PC-9 (cell line): Measurements from ENCODE around the gene CFAP61. TPM values are rescaled to one million over a fixed set of nuclear protein-coding genes. Genes with fewer than 3 reads are reported as not detected.

Experiments used
- BruUV-seq: library from RNA; stranded (reverse); fragments of 400-500 nt; replicated peaks from 2 replicates; lab custom pipeline; 2021; lab: Mats Ljungman, UMichigan
- CTCF ChIA-PET: fragments of 300-600 bp; sonication (Branson Sonifier 250); formaldehyde crosslinking; loops from one replicate; lab custom pipeline; 2022; ENCODE audit warnings: antibody characterized with exemption; lab: Charles Lee
- POLR2A ChIA-PET: fragments of 300-600 bp; sonication (Branson Sonifier 250); formaldehyde crosslinking; loops from one replicate; lab custom pipeline; 2022; ENCODE audit warnings: antibody characterized with exemption; ENCODE audit not compliant: unreplicated experiment; lab: Charles Lee
- DNase-seq, 2 experiments: peaks; one replicate each; pipeline versions ENCODE4 v3.0.0 to v3.0.0-alpha.2; 2015 to 2022; ENCODE audit warnings: mixed read lengths in 1 of 2
- H2AFZ ChIP-seq: fragments of 200-600 bp; sonication (generic); 2 replicates; pipeline ENCODE4 v1.8.1; 2017; ENCODE audit warnings: antibody characterized with exemption
- H3F3A ChIP-seq: fragments of 200-600 bp; sonication (generic); 2 replicates; pipeline ENCODE4 v1.8.1; 2017; ENCODE audit warnings: antibody characterized with exemption, mild to moderate bottlenecking, low read depth; ENCODE audit not compliant: insufficient read depth
- H3K27ac ChIP-seq: fragments of 200-600 bp; sonication (generic); 2 replicates; pipeline ENCODE4 v1.6.1; 2016; ENCODE audit warnings: mixed run types
- H3K27me3 ChIP-seq: fragments of 200-600 bp; sonication (generic); 2 replicates; pipeline ENCODE4 v1.6.1; 2016; ENCODE audit warnings: low read depth, mixed run types; ENCODE audit not compliant: insufficient read depth
- H3K36me3 ChIP-seq: fragments of 200-600 bp; sonication (generic); 2 replicates; pipeline ENCODE4 v1.6.1; 2016; ENCODE audit warnings: low read depth, mixed run types
- H3K4me1 ChIP-seq: fragments of 200-600 bp; sonication (generic); replicated peaks from 2 replicates; pipeline ENCODE4 v1.6.1; 2016; ENCODE audit warnings: mixed run types; ENCODE audit not compliant: insufficient read depth
- H3K4me2 ChIP-seq: fragments of 200-600 bp; sonication (generic); 2 replicates; pipeline ENCODE4 v1.6.1; 2017; ENCODE audit warnings: mixed run types
- H3K4me3 ChIP-seq: fragments of 200-600 bp; sonication (generic); 2 replicates; pipeline ENCODE4 v1.6.1; 2016; ENCODE audit warnings: mixed run types
- H3K79me2 ChIP-seq: fragments of 200-600 bp; sonication (generic); 2 replicates; pipeline ENCODE4 v1.6.1; 2017; ENCODE audit warnings: low read depth, mixed run types
- H3K9me2 ChIP-seq: fragments of 200-600 bp; sonication (generic); 2 replicates; pipeline ENCODE4 v1.8.1; 2017; ENCODE audit warnings: mild to moderate bottlenecking; ENCODE audit not compliant: insufficient read depth
- H3K9me3 ChIP-seq: fragments of 200-600 bp; sonication (generic); 2 replicates; pipeline ENCODE4 v1.8.1; 2016; ENCODE audit warnings: low read depth; ENCODE audit not compliant: insufficient read depth
- H4K20me1 ChIP-seq: fragments of 200-600 bp; sonication (generic); 2 replicates; pipeline ENCODE4 v1.8.1; 2017; ENCODE audit not compliant: insufficient read depth
- EZH2 ChIP-seq: fragments of 200-600 bp; sonication (generic); IDR thresholded peaks from 2 replicates; pipeline ENCODE4 v1.8.0; 2017; ENCODE audit warnings: antibody characterized with exemption, low read depth
- intact Hi-C: fragments of 100-400 bp; cut with micrococcal nuclease; formaldehyde crosslinking; loops from one replicate; pipeline ENCODE4 v1.10.0; 2022; ENCODE audit not compliant: unreplicated experiment
- total RNA-seq: library from RNA; stranded (reverse); gene quantifications from 2 replicates; pipeline ENCODE4 v1.2.3, GENCODE V29; 2021
- TF ChIP-seq, protein P1 (sequence below): fragments of 200-600 bp; sonication (generic); conservative IDR thresholded peaks from 2 replicates; pipeline ENCODE4 v1.6.1; 2017; ENCODE audit warnings: mixed run types, antibody characterized with exemption, mild to moderate bottlenecking, moderate library complexity

CFAP61 gene
- total RNA-seq, 1 experiment from 2014 or later, result 2.6 TPM

DNA sequence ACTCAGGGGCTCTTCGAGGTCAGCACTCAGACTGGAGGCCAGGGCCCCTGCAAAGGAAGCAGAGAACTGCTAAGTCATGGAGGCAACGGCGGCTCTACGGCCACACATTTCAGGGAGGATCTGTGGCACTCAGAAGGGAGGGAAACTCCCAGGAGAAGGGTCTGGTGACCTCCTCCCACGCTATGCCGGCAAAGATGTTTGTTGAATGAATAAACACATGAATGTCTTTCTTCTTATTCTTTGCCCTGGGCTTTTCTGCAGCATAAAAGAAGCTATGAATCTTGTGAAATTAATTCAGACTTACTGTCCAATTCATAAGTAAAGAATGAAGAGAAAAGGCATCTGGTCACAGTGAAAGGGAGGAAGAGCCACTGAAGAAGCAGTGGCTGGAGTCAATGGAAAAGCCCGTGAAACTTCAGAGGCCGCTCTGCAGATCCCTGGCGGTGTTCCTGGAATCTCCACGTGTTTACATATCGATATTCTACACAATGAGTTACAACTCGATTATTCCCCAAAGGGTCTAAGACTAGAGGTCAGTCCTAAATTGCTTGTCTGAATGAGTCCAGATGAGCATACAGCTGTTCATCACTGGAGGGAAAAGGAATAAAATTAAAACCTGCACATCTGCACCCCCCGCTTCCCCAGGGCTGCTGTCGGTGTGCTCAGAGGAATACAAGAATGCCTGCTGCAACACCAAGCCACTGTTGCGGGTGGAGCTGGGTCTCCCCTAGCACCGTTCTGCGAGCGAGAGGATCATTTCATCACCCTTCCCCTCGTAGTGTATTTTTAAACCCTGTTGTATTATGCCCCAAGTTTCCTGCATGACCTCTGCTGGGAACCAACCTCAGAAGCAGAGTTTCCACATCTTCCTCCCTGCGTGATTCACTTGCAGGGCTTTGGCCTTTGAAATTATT is 341.1 kb downstream of the CFAP61 start:
- CTCF ChIA-PET, result no interaction called here
- Histone ChIP-seq H3K36me3 (no peaks in the 10 kb centered on the region), H3K9me3 (no peaks in the 10 kb centered on the region), H3K27me3 (no peaks in the 10 kb centered on the region), H3K27ac (no peak overlapping the region), H3K4me2 (no peak overlapping the region), H3K4me1 (no peaks in the 10 kb centered on the region), H4K20me1 (no peaks in the 10 kb centered on the region), H3K9me2 (no peaks in the 10 kb centered on the region), H3F3A (no peaks in the 10 kb centered on the region), H3K4me3 (no peak overlapping the region), H2AFZ (no peak overlapping the region), H3K79me2 (no peaks in the 10 kb centered on the region)
- intact Hi-C loops, result no loop called here
- POLR2A ChIA-PET, result no interaction called here
- no peak for TF ChIP-seq EZH2
- TF ChIP-seq, protein P1, sequence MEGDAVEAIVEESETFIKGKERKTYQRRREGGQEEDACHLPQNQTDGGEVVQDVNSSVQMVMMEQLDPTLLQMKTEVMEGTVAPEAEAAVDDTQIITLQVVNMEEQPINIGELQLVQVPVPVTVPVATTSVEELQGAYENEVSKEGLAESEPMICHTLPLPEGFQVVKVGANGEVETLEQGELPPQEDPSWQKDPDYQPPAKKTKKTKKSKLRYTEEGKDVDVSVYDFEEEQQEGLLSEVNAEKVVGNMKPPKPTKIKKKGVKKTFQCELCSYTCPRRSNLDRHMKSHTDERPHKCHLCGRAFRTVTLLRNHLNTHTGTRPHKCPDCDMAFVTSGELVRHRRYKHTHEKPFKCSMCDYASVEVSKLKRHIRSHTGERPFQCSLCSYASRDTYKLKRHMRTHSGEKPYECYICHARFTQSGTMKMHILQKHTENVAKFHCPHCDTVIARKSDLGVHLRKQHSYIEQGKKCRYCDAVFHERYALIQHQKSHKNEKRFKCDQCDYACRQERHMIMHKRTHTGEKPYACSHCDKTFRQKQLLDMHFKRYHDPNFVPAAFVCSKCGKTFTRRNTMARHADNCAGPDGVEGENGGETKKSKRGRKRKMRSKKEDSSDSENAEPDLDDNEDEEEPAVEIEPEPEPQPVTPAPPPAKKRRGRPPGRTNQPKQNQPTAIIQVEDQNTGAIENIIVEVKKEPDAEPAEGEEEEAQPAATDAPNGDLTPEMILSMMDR, result no peak
- DNase-seq, result no peak
- no TSS peak for BruUV-seq

DNA sequence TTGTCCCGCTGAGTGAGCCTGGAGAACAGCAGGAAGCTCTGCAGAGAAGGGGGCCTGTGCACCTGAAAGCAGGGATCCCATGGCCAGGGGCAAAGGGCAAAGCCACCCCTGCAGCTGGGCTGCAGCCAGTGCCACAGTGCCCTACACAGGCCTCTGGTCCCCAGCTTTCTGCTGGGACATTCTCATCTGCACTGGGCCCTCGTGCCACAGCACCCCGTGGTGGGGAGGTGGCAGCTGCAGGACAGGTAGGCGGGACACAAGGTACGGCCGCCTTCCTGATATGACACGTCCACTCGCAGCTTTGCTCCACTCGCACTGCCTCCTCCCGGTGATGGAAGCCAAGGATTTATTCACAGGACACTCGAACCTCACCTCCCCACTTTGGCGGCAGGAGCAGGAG is 342.8 kb downstream of the CFAP61 start:
- Histone ChIP-seq H3K4me3 (no peak overlapping the region), H4K20me1 (no peaks in the 10 kb centered on the region), H3K4me1 (no peaks in the 10 kb centered on the region), H3F3A (no peaks in the 10 kb centered on the region), H2AFZ (no peak overlapping the region), H3K27me3 (no peaks in the 10 kb centered on the region), H3K79me2 (no peaks in the 10 kb centered on the region), H3K9me2 (no peaks in the 10 kb centered on the region), H3K9me3 (no peaks in the 10 kb centered on the region), H3K36me3 (no peaks in the 10 kb centered on the region), H3K4me2 (no peak overlapping the region), H3K27ac (no peak overlapping the region)
- intact Hi-C loops, result no loop called here
- ChIA-PET POLR2A (interaction anchor here (0.7 kb wide), 1 partner anchor 306 kb away, joined by 26 read pairs; no protein-coding TSS in a partner anchor), CTCF (no interaction called here)
- no peak for DNase-seq
- TF ChIP-seq, protein P1, result no peak
- no peak for TF ChIP-seq EZH2
- no TSS peak for BruUV-seq

DNA sequence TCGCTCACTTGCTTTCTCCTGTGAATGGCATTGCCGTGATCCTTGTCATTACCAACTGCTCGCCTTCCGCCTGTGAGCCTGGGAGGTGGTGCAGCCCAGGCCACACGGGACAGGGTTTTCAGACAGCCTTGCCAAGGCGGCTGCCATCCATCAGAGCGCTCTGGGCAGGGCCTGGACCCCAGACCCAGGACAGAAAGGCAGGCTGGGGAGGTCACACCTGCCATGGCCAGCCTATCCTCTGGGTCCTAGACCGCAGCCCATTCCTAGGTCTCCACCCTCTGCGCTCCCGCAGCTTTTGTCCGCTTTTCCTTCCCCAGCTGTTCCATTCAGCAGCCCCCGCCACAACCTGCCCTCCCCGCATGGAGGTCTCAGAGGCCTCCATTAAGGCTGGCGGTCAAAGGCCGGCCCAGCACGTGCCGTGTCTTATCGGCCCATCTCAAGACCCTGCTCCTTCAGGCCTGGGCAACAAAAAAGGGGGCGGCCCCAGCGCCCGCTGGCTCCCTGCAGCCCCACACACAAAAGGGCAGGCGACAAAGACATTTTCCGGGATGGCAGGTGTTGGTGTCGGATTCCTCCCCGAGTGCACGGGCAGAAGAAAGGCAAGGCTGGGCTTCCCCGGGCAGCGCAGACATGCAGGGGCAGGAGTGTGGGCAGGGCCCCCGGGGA is 343.7 kb downstream of the CFAP61 start:
- H2AFZ ChIP-seq, result no peak overlapping the region
- H3K27ac ChIP-seq, result no peak overlapping the region
- no peak for TF ChIP-seq EZH2
- TF ChIP-seq, protein P1, result no peak
- H3K36me3 ChIP-seq, result no peaks in the 10 kb centered on the region
- H3F3A ChIP-seq, result no peaks in the 10 kb centered on the region
- no peak overlapping the region for H3K4me3 ChIP-seq
- POLR2A ChIA-PET, result no interaction called here
- BruUV-seq, result no TSS peak
- H3K9me3 ChIP-seq, result no peaks in the 10 kb centered on the region
- no peaks in the 10 kb centered on the region for H3K4me1 ChIP-seq
- no peaks in the 10 kb centered on the region for H3K27me3 ChIP-seq
- intact Hi-C loops, result no loop called here
- CTCF ChIA-PET, result no interaction called here
- no peak overlapping the region for H3K4me2 ChIP-seq
- H3K79me2 ChIP-seq, result no peaks in the 10 kb centered on the region
- no peak for DNase-seq
- no peaks in the 10 kb centered on the region for H3K9me2 ChIP-seq
- H4K20me1 ChIP-seq, result no peaks in the 10 kb centered on the region
